HG02840 (cell line): ENCODE measurements around the gene MOV10L1.

Experiments
- ATAC-seq: cut with Tn5 transposase; IDR thresholded peaks from one replicate; pipeline ENCODE4 v1.9.1; 2021; ENCODE audit warnings: mild to moderate bottlenecking, moderate library complexity, moderate number of reproducible peaks; ENCODE audit not compliant: unreplicated experiment, low FRiP score

The MOV10L1 gene

DNA sequence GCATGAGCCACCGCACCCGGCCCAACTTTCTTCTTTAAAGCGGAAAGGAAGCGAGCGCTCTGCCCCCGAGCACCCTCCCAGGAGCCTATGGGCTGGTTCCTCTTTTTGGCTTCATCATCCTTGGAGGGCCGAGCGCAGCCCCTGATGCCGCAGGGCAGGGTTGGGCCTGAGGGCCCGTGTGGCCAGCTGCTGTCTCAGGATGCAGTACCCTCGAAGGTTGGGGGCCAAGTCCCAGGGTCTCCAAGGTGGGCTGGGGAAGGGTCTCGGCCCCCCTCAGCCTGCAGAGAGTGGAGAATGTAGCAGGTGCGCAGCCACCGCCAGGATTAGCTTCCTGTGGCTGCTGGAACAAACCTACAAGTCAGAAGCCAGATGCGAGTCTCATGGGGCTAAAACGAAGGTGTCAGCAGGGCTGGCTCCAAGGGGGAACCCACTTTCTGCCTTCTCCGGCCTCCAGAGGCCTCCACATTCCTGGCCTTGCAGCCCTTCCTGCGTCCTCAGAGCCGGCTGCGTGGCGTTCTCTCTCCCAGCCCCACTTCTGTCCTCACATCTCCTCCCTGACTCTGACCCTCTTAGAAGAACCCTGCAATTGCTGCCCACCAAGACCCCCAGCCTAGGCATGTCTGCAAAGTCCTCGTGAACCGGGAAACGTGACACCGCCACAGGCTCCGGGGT, 83.6 kb downstream of the MOV10L1 start:
- no peak for ATAC-seq

DNA sequence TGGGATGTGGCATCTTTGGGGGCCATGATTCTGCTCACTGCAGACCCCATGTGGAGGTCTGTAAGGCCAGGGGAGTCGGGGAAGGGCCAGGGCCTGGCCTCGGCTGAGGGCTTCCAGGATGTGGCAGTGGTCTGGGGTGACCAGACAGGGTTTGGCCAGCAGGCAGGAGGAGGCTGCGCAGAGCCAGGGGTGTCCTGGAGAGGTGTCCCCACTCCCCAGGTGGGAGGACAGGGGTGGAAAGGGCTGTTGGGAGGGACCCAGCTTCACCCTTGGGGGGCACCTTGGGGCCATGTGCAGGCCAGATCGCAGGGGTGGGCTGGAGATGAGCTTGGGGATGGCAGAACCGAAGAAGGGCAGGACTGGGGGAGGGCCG, 84.2 kb downstream of the MOV10L1 start:
- no peak for ATAC-seq

DNA sequence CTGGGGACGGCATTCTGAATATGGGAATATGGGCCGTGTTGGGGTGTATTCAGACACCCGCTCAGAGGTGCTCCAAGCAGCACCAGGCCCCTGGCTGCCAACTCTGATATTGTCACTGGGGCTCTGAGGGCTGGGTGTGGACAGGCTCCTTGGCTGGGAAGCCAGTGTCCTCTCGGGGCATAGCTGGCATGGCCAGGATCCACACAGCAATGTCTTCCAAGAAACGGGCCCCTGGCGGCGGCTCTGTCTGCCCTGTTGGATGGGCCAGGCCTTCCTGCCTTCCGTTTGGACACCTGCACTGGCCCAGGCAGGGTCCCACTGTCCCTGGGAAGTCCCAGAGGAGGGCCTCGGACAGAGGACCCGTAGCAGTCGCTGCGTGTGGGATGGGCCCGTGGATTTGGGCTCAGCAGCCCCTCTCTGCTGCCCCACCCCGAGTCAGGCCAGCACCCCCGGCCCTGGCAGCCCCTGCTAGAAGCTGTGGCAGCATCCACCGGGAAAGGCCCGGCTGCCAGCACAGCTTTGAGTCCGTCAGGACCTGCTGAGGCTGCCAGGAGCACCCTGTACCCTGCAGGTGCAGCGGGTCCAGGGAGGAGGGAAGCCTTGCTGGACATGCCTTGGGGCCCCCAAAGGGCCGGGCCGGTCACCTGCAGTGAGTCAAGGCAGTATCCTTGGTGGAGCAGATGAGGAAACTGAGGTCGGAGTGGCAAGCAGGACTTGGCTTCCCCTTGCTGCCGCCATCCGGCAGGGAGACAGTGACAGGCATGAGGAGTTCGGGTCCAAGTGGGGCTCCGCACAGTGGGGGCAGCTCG, 84.8 kb downstream of the MOV10L1 start:
- no peak for ATAC-seq

DNA sequence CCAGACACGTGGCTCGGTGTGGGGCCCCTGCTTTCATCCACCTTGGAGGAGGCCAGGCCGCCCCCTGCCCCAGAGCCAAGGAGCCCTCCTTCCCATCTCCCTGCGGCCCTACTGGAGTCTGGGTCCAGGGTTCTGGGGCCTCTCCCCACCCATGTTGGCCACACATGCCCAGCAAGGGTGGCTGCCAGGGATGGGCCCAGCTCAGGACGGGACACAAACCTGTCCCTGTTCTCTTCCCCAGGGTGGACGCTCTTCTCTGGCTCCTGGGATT, 85.3 kb downstream of the MOV10L1 start:
- ATAC-seq: no peak

DNA sequence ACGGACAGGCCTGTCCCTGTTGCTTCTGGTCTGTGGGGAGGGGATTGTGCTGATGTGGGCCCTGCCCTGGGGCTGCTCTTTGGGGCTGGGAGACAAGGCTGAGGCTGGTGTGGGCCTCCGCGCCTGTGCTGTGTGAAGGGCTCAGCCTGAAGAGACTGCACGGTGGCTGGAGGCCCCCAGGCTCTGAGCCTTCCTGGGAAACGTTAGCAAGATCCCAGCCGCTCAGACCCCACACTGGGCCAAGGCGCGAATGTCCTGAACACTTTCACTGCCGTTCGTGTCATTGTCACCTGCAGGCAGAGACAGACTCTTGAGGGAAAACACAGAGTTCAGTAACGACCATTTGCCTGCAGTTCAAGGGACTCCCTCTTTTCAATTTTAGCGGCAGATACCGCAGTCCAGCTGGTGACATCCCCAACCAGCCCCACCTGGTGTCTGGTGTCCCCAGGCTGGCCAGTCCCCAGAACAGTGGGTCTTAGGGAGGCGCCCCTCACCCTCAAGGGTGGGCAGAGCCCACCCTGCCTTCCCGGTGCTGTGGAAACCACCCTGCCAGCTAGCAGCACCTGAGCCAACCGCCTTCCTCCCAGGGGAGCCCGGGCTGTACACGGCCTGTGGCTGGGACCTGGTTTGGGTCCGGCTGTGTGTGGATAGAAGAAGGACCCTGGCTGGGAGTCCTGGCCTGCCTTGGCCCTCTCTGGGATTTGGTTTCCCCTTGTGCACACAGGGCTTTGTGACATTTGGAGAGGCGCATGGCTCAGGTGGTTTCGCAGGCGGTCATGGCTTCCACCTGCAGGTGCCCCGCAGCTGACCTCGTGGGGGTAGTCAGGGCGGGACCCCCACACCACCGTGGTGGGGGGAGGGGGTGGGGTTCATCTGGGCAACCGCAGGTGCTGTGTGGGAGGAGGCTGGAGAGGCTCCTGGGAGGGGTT, 86.4 kb downstream of the MOV10L1 start:
- ATAC-seq: no peak

DNA sequence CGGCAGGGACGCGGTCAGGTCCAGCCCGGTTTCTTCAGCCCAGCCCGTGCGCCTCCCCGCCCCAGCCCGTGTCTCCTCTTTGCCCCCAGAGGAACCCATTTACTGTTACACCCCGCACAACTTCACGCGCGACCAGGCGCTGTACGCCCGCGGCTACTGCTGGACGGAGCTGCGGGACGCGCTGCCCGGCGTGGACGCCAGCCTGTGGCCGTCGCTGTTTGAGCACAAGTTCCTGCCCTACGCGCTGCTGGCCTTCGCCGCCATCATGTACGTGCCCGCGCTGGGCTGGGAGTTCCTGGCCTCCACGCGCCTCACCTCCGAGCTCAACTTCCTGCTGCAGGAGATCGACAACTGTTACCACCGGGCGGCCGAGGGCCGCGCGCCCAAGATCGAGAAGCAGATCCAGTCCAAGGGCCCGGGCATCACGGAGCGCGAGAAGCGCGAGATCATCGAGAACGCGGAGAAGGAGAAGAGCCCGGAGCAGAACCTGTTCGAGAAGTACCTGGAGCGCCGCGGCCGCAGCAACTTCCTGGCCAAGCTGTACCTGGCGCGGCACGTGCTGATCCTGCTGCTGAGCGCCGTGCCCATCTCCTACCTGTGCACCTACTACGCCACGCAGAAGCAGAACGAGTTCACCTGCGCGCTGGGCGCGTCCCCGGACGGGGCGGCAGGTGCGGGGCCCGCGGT, 87.2 kb downstream of the MOV10L1 start:
- no peak for ATAC-seq

DNA sequence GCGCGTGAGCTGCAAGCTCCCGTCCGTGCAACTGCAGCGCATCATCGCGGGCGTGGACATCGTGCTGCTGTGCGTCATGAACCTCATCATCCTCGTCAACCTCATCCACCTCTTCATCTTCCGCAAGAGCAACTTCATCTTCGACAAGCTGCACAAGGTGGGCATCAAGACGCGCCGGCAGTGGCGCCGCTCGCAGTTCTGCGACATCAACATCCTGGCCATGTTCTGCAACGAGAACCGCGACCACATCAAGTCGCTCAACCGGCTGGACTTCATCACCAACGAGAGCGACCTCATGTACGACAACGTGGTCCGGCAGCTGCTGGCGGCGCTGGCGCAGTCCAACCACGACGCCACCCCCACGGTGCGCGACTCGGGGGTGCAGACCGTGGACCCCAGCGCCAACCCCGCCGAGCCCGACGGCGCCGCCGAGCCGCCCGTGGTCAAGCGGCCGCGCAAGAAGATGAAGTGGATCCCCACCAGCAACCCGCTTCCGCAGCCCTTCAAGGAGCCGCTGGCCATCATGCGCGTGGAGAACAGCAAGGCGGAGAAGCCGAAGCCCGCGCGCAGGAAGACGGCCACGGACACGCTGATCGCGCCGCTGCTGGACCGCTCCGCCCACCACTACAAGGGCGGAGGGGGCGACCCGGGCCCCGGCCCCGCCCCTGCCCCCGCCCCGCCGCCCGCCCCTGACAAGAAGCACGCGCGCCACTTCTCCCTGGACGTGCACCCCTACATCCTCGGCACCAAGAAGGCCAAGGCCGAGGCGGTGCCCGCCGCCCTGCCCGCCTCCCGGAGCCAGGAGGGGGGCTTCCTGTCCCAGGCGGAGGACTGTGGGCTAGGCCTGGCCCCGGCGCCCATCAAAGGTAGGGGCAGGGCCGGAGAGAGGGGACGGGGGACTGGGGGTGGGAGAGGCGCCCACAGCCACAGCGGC, 88.0 kb downstream of the MOV10L1 start:
- ATAC-seq: no peak

DNA sequence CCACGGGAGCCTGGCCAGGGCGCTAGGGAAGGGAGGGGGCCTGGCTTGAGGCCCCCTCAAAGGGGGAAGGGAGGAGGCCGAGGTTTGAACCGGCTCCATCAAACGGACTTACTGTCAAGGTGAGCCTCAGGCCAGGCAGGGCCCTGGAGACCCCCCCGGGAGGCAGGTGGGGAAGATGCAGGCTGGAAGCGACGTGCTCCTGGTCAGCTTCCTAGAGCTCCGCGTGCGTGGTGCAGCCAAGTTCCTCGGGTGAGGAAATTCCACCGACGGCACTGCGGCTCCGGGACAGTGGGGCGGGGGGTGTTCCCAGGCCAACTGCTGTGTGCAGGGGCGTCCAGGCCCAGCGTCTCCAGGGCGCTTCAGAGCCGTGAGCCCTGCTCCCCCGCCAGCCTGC, 88.7 kb downstream of the MOV10L1 start:
- ATAC-seq: no peak

DNA sequence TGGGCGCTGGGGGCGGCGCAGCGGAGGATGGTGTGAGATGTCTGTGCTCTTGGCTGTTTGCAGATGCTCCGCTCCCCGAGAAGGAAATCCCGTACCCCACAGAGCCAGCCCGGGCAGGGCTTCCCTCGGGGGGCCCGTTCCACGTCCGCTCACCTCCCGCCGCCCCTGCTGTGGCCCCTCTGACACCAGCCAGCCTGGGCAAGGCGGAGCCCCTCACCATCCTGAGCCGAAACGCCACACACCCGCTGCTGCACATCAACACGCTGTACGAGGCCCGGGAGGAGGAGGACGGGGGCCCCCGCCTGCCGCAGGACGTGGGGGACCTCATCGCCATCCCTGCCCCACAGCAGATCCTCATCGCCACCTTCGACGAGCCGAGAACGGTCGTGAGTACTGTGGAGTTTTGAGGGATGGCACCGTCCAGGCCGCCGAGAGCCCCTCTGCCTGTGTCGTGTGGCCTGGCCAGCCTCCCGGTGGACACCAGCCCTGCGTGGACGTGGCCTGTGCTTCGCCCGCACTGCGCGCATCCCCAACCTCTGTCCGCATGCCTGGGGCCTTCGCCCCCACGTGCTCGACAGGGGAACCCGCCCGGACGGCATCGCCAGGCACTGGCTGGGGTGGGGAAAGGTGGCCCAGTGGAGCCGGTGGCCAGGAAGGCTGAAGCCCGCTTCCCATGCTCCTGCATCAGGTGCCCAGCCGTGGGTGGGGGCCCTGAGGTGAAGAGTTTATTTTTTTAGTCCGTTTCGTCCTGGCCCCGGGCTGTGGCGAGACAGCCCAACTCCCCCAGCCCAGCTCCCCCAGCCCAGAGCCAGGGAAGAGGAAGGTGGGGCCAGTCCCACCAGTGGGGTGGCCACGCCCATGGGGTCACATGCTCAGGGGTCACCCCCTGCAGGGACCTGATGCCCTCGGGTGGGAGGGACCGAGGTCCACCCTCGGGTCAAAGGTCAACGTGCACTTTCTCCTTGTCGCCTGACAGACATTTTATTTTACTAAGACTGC, 89.4 kb downstream of the MOV10L1 start:
- ATAC-seq: no peak

DNA sequence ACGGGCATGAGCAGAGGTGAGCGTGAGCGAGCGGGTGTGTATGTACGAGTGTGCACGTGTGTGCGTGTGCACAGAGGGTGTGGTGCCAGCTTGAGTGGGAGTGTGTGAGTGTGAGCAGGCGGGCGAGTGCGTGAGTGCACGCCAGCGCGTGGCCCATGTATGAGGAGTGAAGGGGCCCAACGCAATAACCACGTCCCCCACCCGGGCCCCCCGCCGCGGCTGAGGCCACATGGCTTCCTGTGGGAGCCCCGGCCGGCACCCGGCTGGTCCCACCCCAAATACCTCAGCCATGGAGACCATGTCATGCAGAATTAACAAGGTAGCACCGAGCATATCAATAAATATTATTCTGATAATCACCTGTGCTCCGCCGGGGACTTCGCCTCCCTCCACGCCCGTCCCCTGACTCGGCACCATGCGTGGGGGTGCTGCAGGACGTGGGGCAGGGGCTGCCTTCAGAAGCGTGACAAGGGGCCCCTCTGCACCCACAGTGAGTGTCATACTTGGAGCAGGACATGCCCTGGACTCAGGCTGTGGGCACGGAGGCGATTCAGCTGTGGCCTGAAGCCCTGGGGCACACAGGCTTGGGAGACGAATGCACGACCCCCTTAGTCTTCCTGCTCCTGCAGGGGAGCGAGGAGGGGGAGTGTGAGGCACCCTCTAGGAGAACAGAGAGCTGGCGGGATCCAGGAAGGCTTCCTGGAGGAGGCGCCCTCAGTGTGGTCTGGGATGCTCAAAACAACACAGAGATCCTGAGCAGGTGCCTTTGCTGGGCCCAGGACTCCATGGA, 90.3 kb downstream of the MOV10L1 start:
- no peak for ATAC-seq

DNA sequence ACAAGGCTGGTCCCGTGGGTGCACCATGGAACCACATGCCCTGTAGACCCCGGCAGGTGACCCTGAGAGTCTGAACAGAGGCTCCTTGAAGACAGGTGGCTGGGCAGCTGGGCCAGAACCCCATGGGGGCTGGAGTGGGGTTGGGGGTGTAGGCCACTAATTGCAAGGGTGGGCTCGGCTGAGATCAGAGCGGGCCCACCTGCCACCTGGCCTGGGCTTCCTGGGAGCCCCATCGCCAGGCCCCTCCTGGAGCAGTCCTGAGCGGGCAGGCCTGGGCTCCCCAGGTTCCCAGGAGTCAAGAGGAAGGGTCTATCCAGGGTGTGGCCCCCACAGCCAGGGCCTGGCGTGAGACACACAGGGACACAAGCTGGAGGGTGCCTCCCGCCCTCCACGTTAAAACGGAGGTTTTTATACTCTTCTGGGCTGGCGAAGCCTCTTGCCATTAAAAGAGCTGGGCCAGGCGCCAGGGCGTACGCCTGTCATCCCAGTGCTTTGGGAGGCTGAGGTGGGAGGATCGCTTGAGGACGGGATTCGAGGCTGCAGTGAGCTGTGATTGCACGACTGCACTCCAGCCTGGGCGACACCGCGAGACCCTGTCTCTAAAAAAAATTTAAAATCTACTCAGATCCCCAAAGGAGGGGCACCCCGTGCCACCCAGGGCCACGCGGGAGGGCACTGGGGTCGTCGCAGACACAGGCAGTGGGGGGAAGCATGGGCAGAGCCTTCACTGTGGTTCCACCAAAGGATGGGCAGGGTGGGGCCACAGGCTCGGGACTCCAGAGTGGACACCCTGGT, 91.1 kb downstream of the MOV10L1 start:
- no peak for ATAC-seq

DNA sequence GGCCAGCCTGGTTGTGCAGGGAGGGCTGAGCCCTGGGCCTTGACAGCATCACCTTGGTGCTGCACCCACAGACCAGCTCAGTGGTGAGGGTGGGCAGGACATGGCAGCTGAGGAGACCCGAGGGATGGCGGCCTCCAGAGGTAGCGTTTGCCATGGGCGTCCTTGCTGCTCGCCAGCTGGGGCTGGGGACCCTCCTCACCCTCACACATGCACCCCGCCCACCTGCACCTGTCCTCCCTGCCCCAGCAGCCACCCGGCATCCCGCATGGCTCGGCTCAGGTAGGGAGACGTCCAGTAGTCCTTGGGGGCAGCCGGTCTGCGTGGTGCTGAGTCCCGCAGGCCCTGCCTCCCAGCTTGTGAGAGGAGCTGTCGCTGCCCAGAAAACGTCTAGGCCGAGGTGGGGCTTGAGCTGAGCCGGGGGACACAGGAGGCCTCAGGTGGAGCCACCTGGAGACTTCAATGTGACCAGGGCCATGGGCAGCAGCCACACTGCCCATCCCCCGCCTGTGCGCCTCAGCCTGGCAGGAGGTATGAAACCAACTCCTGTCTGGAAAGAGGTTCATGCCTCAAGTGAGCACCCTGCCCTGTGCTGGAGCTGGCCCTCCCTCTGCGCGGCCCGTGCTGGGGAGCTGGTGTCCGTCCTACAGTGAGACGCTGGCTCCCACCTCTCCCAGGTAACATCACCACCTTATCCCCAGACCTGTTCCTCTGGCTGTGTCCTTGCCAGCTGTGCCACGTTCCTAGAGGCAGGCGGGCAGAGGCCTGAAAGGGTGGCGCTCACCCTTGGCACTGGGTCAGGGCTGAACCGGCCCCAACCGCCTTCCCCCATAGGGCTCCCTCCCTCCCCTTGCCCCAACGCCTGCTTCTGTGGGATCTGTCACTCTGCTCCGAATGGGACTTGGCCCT, 92.6 kb downstream of the MOV10L1 start:
- ATAC-seq: no peak

DNA sequence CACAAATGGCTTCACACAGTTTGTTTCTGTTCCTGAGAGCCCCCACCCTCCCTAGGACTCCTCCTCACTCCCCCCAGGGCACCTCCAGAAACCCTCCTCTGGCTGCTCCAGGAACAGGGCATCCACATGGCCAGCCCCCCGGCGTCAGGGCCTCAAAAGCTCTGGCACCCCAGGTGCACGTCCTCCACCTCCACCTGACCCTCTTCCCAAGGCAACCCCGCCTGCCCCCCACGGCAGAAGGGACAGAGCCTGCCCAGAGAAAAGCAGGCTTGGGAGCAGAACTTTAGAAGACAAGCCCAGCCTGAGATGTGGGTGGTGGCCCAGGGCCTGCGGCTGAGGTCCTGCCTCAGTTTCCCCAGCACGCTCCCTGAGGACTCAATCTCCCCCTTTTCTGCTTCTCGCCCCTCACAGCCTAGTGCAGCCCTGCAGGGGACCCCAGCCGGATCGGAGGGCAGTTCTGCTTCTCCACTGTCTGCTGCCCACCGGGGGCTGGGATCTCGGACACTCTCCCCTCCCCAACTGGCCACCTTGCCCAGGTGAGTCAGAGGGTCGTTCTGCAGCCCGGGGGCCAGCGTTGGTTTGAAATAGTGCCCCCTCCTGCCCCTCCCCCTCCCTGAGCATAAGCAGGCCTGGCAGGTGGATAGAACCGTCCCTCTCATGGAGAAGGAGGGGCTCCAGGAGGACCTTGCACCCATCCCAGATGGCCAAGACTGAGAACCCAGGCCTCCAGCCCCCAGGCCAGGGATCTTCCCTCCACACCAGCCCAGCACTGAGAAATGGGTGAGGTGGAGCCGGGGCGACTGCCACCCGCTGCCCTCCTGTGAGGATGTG, 93.5 kb downstream of the MOV10L1 start:
- ATAC-seq: no peak

DNA sequence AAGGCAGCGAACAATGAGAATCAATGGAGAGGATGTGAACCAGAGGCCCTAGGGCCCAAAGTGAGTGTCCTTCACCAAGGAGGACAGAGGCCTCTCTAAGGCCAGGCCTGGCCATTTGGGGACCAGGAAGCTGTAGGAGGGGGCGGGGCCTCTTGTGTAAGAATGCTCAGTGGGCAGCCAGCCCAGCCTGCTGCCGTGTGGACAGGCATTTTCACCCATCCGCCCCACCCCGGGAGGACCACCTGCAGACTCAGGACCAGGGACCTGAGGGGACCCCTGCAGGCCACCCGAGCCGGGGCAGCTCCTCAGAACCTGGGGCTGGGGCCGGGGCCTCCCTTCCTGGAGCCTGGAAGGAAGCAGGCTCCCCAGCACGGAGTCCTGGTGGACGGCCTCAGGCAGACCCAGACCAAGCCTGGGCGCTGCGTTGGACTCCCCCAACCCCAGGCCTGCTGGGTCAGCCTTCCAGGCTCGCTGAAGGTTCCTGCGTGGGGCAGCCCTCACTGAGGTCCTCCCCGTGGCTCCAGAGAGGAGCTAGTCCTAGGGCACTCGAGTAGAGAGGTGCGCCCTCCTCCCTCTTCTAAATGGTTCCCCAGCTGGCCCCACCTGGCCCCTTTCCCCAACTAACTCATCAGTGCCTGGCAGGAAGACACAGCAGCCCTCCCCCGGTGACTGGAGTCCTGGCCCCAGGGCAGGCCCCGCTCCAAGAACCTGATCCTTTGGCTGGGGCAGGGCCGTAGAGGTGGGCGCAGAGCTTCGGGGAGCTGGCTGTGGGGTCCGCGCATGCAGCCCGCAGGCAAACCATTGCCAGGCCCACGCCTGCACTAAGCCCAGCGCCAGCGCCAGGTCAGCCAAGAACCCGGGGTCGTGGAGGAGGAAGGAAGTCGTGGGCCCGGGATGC, 94.4 kb downstream of the MOV10L1 start:
- no peak for ATAC-seq
